Retinal pigment epithelial cell (primary cell): ENCODE measurements around the gene RPS18.

Experiments
- DNase-seq: peaks from one replicate; pipeline ENCODE4 v3.0.0-alpha.2; 2010; ENCODE audit warnings: low read depth
- H3K4me3 ChIP-seq: 2 replicates; pipeline ENCODE4 v1.5.1; 2011; ENCODE audit warnings: mild to moderate bottlenecking, low read length, control low read depth, moderate library complexity
- TF ChIP-seq, protein P1 (sequence below): conservative IDR thresholded peaks from 2 replicates; pipeline ENCODE4 v1.5.1; 2011; ENCODE audit warnings: low read depth, low read length, control low read depth, inconsistent platforms

Gene RPS18

GRCh38 chr6:33243476-33243875 is 28.4 kb upstream of the RPS18 start:
- TF ChIP-seq, protein P1, sequence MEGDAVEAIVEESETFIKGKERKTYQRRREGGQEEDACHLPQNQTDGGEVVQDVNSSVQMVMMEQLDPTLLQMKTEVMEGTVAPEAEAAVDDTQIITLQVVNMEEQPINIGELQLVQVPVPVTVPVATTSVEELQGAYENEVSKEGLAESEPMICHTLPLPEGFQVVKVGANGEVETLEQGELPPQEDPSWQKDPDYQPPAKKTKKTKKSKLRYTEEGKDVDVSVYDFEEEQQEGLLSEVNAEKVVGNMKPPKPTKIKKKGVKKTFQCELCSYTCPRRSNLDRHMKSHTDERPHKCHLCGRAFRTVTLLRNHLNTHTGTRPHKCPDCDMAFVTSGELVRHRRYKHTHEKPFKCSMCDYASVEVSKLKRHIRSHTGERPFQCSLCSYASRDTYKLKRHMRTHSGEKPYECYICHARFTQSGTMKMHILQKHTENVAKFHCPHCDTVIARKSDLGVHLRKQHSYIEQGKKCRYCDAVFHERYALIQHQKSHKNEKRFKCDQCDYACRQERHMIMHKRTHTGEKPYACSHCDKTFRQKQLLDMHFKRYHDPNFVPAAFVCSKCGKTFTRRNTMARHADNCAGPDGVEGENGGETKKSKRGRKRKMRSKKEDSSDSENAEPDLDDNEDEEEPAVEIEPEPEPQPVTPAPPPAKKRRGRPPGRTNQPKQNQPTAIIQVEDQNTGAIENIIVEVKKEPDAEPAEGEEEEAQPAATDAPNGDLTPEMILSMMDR: no peak
- no peak overlapping the region for H3K4me3 ChIP-seq
- no peak for DNase-seq

DNA sequence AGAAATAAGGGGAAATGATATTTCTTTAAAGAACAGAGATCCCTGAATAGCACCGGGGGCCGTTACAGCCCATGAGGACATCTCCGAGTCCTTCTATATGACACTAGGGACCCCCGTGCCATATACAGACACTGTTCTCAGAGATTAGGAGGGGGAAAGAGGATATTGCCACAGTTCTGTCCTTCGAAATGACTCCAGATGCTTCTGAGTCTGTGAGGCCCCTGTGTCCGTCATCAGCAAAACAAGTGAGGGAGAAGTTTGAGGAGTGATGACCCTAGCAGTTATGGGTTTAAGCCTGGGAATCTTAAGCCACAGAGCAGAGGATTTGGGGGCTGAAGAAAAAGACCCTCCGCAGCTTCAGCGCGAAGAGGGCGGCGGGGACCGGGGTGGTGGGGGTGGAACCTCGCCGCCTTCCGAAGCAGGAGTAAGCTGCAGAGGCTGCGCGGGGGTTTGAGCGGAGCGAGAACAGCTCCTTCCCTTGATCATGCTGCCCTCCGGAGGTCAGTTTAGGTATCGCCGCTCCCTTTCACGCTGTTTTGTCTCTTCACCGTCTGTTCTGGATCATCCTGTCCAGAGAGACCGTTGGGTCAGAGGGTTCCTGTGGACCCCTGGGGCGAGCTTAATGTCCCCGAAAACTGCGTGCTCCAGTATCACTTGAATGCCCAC is 23.8 kb upstream of the RPS18 start:
- TF ChIP-seq, protein P1: peak; percentile 89
- peak; percentile 36 for DNase-seq

DNA sequence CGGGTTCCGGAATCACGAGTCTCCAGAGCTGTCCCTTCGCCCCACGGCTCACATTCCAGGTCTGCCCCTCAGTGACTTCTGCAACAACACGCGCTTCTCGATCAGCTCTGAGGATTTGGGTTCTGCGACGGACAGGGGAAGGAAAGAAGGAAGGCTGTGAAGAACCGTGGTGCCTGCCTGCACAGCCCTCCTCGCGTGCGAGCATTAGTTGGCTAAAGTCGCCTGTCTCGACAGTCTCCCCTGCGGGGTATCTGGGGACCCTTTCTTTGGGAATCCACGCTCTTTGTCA is 23.3 kb upstream of the RPS18 start:
- TF ChIP-seq, protein P1: no peak
- H3K4me3 ChIP-seq: peak overlapping the region; percentile 44
- peak; percentile 19 for DNase-seq

More for the DNA sequence above, 23.8 kb upstream of the RPS18 start:
- peak overlapping the region; percentile 45 for H3K4me3 ChIP-seq

DNA sequence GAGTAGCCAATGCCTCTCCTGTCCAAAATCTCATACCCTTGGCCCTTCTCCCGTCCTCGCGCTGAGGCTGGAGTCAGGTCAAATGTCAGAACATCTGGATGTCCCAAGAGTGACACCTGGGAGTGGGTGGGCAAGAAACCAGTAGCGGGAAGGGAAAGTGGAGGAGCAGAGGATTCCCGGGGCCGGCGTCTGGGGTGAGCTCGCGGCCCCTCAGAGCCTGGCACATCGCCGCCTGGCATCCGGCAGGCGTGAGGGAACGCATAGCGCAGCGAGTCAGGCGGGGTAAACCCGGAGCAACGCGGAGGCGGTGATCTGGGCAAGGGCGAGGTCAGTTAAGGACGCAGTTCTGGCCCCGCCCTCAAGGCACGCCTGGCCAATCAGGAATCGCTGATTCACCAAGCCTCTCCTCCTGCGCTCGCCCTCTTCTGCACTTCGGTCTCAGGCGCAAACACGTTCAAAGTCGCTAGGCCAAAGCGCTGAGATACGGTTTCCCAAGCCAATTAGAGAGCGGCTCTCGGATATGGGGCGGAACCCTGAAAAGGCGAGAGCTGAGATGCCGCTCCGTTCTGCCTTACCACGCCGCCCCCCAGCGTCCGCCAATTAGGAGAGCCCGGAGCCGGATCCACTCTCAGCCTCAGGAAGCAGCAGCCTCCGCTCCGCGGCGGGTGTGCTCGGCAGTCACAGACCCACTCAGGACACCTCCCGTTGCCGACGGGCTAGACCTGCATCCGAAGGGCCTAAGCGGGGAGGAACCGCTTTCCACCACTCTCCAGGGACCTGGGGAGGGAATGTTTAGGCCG is 22.7 kb upstream of the RPS18 start:
- DNase-seq: peak; percentile 98
- TF ChIP-seq, protein P1: peak; percentile 16

GRCh38 chr6:33249732-33250630 is 21.9 kb upstream of the RPS18 start:
- DNase-seq: peak; percentile 36
- peak overlapping the region; percentile 65 for H3K4me3 ChIP-seq
- TF ChIP-seq, protein P1: no peak

More for the DNA sequence above, 22.7 kb upstream of the RPS18 start:
- H3K4me3 ChIP-seq: peak overlapping the region; percentile 65

- TF ChIP-seq, protein P1: no peak
- DNase-seq: no peak
- no peak overlapping the region for H3K4me3 ChIP-seq
Observed at GRCh38 chr6:33250731-33251130, 21.1 kb upstream of the RPS18 start.
